Fibroblast of mammary gland (primary cell): ENCODE results near the gene TAOK3.

Experiments
- DNase-seq: peaks from one replicate; pipeline ENCODE4 v3.0.0-alpha.2; 2010; ENCODE audit warnings: low read depth
- H3K4me3 ChIP-seq: 2 replicates; pipeline ENCODE4 v1.5.1; 2011; ENCODE audit warnings: low read depth, mild to moderate bottlenecking, low read length, moderate library complexity; ENCODE audit not compliant: control insufficient read depth
- CTCF ChIP-seq: conservative IDR thresholded peaks from 2 replicates; pipeline ENCODE4 v1.5.1; 2011; ENCODE audit warnings: low read depth, low read length, inconsistent platforms; ENCODE audit not compliant: control insufficient read depth, insufficient read depth

TAOK3 gene

GRCh38 chr12:118185602-118186397 lies 186.9 kb downstream of the TAOK3 start:
- no peak overlapping the region for H3K4me3 ChIP-seq
- no peak for TF ChIP-seq CTCF
- DNase-seq = no peak

- no peak overlapping the region for H3K4me3 ChIP-seq
- no peak for TF ChIP-seq CTCF
- DNase-seq = peak; percentile 37
Observed at GRCh38 chr12:118183711-118184110, 189.0 kb downstream of the TAOK3 start.

GRCh38 chr12:118183155-118183554 lies 189.6 kb downstream of the TAOK3 start:
- no peak overlapping the region for H3K4me3 ChIP-seq
- DNase-seq = no peak
- TF ChIP-seq CTCF = no peak

DNA sequence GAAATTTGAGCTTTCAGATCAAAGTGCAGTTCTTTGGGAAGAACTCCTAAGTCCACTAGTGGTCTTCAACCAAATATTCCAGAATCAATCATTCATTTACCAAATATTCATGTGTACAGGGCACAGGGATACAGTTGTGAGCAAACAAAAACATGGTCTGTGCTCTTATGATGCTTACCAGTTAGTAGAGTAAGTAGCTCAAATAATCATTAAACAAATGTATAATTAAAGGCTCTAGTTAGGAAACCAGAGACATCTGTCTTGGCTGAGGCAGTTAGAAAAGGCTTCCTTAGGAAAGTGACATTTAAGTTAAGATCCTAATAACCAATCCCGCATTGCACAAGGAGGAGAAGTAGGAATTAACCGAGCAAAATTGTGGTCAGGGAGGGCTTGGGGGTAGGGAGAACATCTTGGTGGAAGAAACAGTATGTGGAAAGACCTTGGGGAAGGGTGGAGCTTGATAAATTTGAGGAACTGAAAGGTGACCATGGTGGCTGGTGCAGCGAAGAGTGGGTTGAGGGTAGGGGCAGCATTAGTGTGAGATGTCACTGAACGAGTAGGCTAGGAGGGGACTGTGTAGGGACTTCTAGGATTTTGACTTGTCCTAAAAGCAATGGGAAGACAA lies 196.8 kb downstream of the TAOK3 start:
- DNase-seq = no peak
- no peak overlapping the region for H3K4me3 ChIP-seq
- no peak for TF ChIP-seq CTCF

DNA sequence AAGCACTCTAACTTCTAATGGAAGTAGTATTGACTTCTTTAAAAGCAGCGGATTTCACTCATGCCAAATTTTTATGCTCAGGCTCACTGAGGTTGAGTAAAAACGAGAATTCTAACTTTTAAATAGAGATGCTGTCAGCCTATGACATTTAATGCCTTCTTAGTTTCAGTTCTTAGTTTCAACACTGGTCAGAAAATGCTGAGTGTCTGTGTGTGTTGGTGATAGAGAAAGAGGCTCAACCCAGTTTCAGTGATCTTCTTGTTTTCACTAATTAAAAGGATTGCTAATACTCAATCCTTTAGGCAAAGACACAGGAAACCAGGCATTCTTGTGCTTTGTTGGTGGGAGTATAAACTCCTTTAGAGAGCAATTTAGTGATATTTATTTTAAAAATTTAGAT lies 205.8 kb downstream of the TAOK3 start:
- DNase-seq = no peak
- TF ChIP-seq CTCF = no peak
- no peak overlapping the region for H3K4me3 ChIP-seq

DNA sequence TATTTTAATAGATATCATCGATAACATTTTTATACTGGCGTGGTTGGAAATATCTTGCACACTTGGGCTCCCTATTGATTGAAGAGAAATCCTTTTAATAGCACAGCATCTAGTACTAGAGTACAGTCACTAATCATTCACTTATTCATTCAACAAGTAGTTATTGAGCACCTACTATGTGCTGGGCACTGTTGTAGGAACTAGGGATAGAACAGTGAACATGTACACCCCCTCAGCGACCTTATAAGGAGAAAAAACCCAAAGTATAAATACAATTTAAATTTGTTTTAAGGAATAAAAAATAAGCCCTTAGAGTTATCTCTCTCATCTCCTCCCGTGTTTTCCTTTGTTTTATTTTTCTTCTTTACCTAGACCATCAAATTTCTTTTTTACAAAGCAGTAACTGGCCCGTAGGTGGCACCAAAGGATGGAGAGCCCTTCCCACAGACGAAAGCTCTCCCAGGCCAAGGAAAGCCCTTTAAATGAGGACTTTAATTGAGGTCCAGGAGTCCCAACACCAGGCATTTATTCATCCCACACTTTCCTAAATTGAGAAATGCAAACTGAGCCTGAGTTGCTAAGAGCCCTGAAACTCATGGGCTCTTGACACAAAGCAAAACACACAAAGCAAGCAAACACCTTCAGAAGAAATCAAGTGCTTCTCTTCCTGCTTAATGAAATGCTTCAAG lies 207.8 kb downstream of the TAOK3 start:
- DNase-seq = peak; percentile 38
- H3K4me3 ChIP-seq = no peak overlapping the region
- peak; percentile 59 for TF ChIP-seq CTCF
